Umbilical cord (tissue), 2 donors: ENCODE data around the gene CHI3L1. TPM values are rescaled to one million over a fixed set of nuclear protein-coding genes. Genes with fewer than 3 reads are reported as not detected.

Source experiments
- DNase-seq: peaks from one replicate; pipeline ENCODE4 v3.0.0-alpha.2; 2015; ENCODE audit warnings: low spot score
- total RNA-seq: library from RNA; depleted of rRNA; stranded (reverse); fragments of >200 nt; gene quantifications from one replicate; pipeline ENCODE4 v1.2.3, GENCODE V29; 2014; ENCODE audit warnings: low replicate concordance; ENCODE audit not compliant: insufficient read depth

CHI3L1 gene
- total RNA-seq, 1 donor from 2014 or later, result 5.8 TPM

GRCh38 chr1:203135636-203136305 lies 50.7 kb downstream of the CHI3L1 start:
- DNase-seq, result no peak

- peak; percentile 89 for DNase-seq
These were observed 52.4 kb downstream of the CHI3L1 start for GRCh38 chr1:203133970-203134725.

GRCh38 chr1:203131548-203132200 lies 54.8 kb downstream of the CHI3L1 start:
- no peak for DNase-seq

- DNase-seq, result no peak
These were observed 56.0 kb downstream of the CHI3L1 start for GRCh38 chr1:203130358-203130985.

GRCh38 chr1:203129501-203130231 lies 56.8 kb downstream of the CHI3L1 start:
- no peak for DNase-seq

Other genes starting within 250 kb of the CHI3L1 start
- 90.8 TPM for gene ADIPOR1, start 228.4 kb downstream of the CHI3L1 start, total RNA-seq
- gene CYB5R1, start 219.4 kb downstream of the CHI3L1 start, total RNA-seq, result 28.2 TPM
- 41.7 TPM for gene TMEM183A, start 179.3 kb downstream of the CHI3L1 start, total RNA-seq
- 23.1 TPM for gene PPFIA4, start 160.2 kb downstream of the CHI3L1 start, total RNA-seq
- 2.6 TPM for gene MYOG, start 100.7 kb downstream of the CHI3L1 start, total RNA-seq
- gene ADORA1, start 59.0 kb downstream of the CHI3L1 start, total RNA-seq, result 5.8 TPM
- gene MYBPH, start 10.9 kb downstream of the CHI3L1 start, total RNA-seq, result not detected
- gene CHIT1, start 43.0 kb upstream of the CHI3L1 start, total RNA-seq, result 1.4 TPM
- gene BTG2, start 118.8 kb upstream of the CHI3L1 start, total RNA-seq, result 63.3 TPM
- gene FMOD, start 164.4 kb upstream of the CHI3L1 start, total RNA-seq, result 227 TPM